Neural progenitor cell (in vitro differentiated cells): Measurements from ENCODE around the gene VSX1. TPM values are rescaled to one million over a fixed set of nuclear protein-coding genes. Genes with fewer than 3 reads are reported as not detected.

Experiments
- DNase-seq: peaks from one replicate; pipeline ENCODE4 v3.0.0-alpha.2; 2016; ENCODE audit warnings: low spot score
- H2AFZ ChIP-seq: fragments of 200-600 bp; sonication (generic); replicated peaks from 2 replicates; pipeline ENCODE4 v1.6.1; 2016; ENCODE audit warnings: antibody characterized with exemption
- H3F3A ChIP-seq: fragments of 200-600 bp; sonication (generic); 2 replicates; pipeline ENCODE4 v1.6.1; 2016; ENCODE audit warnings: antibody characterized with exemption, low read depth
- H3K27ac ChIP-seq: fragments of 200-600 bp; sonication (generic); 2 replicates; pipeline ENCODE4 v1.5.1; 2016; ENCODE audit warnings: mild to moderate bottlenecking
- H3K27me3 ChIP-seq: fragments of 200-600 bp; sonication (generic); 2 replicates; pipeline ENCODE4 v1.6.1; 2016; ENCODE audit warnings: mild to moderate bottlenecking, moderate library complexity
- H3K36me3 ChIP-seq: fragments of 200-600 bp; sonication (generic); 2 replicates; pipeline ENCODE4 v1.5.1; 2016
- H3K4me1 ChIP-seq: fragments of 200-600 bp; sonication (generic); 2 replicates; pipeline ENCODE4 v1.6.1; 2016; ENCODE audit warnings: mixed run types
- H3K4me2 ChIP-seq: fragments of 200-600 bp; sonication (generic); 2 replicates; pipeline ENCODE4 v1.6.1; 2016
- H3K4me3 ChIP-seq: fragments of 200-600 bp; sonication (generic); 2 replicates; pipeline ENCODE4 v1.5.1; 2016
- H3K79me2 ChIP-seq: fragments of 200-600 bp; sonication (generic); 2 replicates; pipeline ENCODE4 v1.6.1; 2016; ENCODE audit warnings: low read depth
- H3K9ac ChIP-seq: fragments of 200-600 bp; sonication (generic); 2 replicates; pipeline ENCODE4 v1.6.1; 2016
- H3K9me3 ChIP-seq: fragments of 200-600 bp; sonication (generic); 2 replicates; pipeline ENCODE4 v1.5.1; 2016; ENCODE audit warnings: low read depth
- H4K20me1 ChIP-seq: fragments of 200-600 bp; sonication (generic); 2 replicates; pipeline ENCODE4 v1.6.1; 2016; ENCODE audit warnings: low read depth
- H3K27ac Mint-ChIP-seq: 3 replicates; pipeline ENCODE4 v1.8.0; 2021; ENCODE audit warnings: mixed read lengths
- H3K27me3 Mint-ChIP-seq: 2 replicates; pipeline ENCODE4 v1.8.0; 2022; ENCODE audit warnings: low read depth, mild to moderate bottlenecking, inconsistent platforms, moderate library complexity, mixed read lengths; ENCODE audit not compliant: insufficient read depth
- H3K36me3 Mint-ChIP-seq: 3 replicates; pipeline ENCODE4 v1.8.0; 2021; ENCODE audit warnings: mixed read lengths
- H3K4me1 Mint-ChIP-seq: 3 replicates; pipeline ENCODE4 v1.8.0; 2021; ENCODE audit warnings: mixed read lengths
- H3K4me3 Mint-ChIP-seq: 3 replicates; pipeline ENCODE4 v1.8.0; 2021; ENCODE audit warnings: mild to moderate bottlenecking, moderate library complexity, mixed read lengths
- H3K9me3 Mint-ChIP-seq: 3 replicates; pipeline ENCODE4 v1.8.0; 2020; ENCODE audit warnings: mixed read lengths
- EZH2 ChIP-seq: fragments of 200-600 bp; sonication (generic); IDR thresholded peaks from 2 replicates; pipeline ENCODE4 v1.6.1; 2017; ENCODE audit warnings: antibody characterized with exemption, mild to moderate bottlenecking, moderate library complexity
- EZH2phosphoT487 ChIP-seq: fragments of 200-600 bp; sonication (generic); IDR thresholded peaks from 2 replicates; pipeline ENCODE4 v1.6.1; 2017; ENCODE audit warnings: antibody characterized with exemption
- total RNA-seq: library from RNA; depleted of rRNA; stranded (reverse); fragments of >200 nt; gene quantifications from 2 replicates; pipeline ENCODE4 v1.2.3, GENCODE V29; 2015; ENCODE audit warnings: low replicate concordance
- TF ChIP-seq, protein P1 (sequence below): fragments of 200-600 bp; sonication (generic); IDR thresholded peaks from 2 replicates; pipeline ENCODE4 v1.5.1; 2017; ENCODE audit warnings: antibody characterized with exemption, mild to moderate bottlenecking

VSX1 gene
- total RNA-seq, 1 donor from 2014 or later, result not detected

DNA sequence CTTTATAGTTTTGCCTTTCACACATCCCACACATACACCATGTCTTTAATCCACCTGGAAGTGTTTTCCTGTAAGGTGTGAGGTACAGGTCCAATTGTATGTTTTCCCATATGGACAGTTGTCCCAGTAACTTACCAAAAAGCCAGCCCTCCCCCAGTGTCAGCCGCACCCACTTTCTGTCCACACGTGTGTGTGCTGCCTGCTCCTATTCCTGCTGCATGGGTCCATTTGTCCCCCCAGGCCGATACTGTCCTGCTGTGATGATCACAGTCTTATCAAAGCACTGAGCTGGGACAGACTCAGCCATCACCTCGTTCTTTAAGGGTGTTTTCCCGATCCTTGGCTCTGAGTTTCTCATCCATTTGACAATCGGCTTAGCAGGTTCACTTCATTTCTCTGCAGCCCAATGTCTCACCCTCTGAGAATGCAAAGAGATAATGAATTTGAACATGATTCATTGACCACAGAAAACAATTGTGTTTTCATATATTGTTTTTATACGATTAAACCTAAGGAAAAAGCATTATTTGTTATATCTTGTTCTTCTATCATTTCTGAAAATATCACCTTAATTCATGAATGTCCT lies 9.6 kb downstream of the VSX1 start:
- Mint-ChIP-seq H3K4me1 (peaks cover 2% of the 10 kb centered on the region), H3K27me3 (peaks cover 18% of the 10 kb centered on the region), H3K9me3 (peaks cover 3% of the 10 kb centered on the region), H3K27ac (no peak overlapping the region), H3K36me3 (no peaks in the 10 kb centered on the region), H3K4me3 (no peak overlapping the region)
- Histone ChIP-seq H3K4me1 (no peaks in the 10 kb centered on the region), H3K4me3 (no peak overlapping the region), H3K4me2 (no peak overlapping the region), H3K27me3 (peaks cover 99% of the 10 kb centered on the region), H3K79me2 (no peaks in the 10 kb centered on the region), H3K9me3 (no peaks in the 10 kb centered on the region), H3K36me3 (no peaks in the 10 kb centered on the region), H3F3A (peaks cover 6% of the 10 kb centered on the region), H3K9ac (no peak overlapping the region), H4K20me1 (peaks cover 5% of the 10 kb centered on the region), H2AFZ (no peak overlapping the region), H3K27ac (no peak overlapping the region)
- no peak for DNase-seq
- TF ChIP-seq, protein P1, sequence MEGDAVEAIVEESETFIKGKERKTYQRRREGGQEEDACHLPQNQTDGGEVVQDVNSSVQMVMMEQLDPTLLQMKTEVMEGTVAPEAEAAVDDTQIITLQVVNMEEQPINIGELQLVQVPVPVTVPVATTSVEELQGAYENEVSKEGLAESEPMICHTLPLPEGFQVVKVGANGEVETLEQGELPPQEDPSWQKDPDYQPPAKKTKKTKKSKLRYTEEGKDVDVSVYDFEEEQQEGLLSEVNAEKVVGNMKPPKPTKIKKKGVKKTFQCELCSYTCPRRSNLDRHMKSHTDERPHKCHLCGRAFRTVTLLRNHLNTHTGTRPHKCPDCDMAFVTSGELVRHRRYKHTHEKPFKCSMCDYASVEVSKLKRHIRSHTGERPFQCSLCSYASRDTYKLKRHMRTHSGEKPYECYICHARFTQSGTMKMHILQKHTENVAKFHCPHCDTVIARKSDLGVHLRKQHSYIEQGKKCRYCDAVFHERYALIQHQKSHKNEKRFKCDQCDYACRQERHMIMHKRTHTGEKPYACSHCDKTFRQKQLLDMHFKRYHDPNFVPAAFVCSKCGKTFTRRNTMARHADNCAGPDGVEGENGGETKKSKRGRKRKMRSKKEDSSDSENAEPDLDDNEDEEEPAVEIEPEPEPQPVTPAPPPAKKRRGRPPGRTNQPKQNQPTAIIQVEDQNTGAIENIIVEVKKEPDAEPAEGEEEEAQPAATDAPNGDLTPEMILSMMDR, result no peak
- TF ChIP-seq EZH2 (no peak), EZH2phosphoT487 (no peak)

DNA sequence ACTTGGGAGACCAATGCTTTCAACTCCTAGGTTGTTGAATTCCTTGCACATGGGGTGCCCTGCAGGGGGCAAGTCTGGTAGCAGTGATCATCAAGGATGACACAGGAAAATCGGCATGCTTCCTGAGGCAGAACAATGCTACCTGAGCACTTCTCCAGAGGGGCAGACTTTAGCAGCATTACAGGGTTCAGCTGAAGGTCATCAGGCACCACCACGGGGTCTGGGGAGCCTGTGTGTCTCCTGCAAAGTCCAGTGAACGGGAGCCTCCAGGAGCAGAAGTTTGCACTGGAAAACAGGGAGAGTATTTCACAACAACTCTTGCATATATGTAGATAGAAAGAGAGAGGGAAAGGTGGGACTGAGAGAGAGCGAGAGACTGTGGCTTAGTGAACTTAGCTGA lies 10.2 kb downstream of the VSX1 start:
- peaks cover 11% of the 10 kb centered on the region for H3F3A ChIP-seq
- no peaks in the 10 kb centered on the region for H3K79me2 ChIP-seq
- Mint-ChIP-seq H3K36me3 (no peaks in the 10 kb centered on the region), H3K9me3 (peaks cover under 1% of the 10 kb centered on the region), H3K27ac (no peak overlapping the region), H3K4me3 (no peak overlapping the region), H3K27me3 (peaks cover 13% of the 10 kb centered on the region), H3K4me1 (peaks cover 2% of the 10 kb centered on the region)
- peaks cover under 1% of the 10 kb centered on the region for H4K20me1 ChIP-seq
- H3K36me3 ChIP-seq, result no peaks in the 10 kb centered on the region
- H2AFZ ChIP-seq, result no peak overlapping the region
- no peaks in the 10 kb centered on the region for H3K9me3 ChIP-seq
- H3K4me3 ChIP-seq, result no peak overlapping the region
- TF ChIP-seq EZH2phosphoT487 (no peak), EZH2 (no peak)
- TF ChIP-seq, protein P1, result no peak
- H3K9ac ChIP-seq, result no peak overlapping the region
- H3K4me1 ChIP-seq, result no peaks in the 10 kb centered on the region
- H3K27me3 ChIP-seq, result peaks cover 99% of the 10 kb centered on the region
- H3K4me2 ChIP-seq, result no peak overlapping the region
- no peak overlapping the region for H3K27ac ChIP-seq
- DNase-seq, result no peak

DNA sequence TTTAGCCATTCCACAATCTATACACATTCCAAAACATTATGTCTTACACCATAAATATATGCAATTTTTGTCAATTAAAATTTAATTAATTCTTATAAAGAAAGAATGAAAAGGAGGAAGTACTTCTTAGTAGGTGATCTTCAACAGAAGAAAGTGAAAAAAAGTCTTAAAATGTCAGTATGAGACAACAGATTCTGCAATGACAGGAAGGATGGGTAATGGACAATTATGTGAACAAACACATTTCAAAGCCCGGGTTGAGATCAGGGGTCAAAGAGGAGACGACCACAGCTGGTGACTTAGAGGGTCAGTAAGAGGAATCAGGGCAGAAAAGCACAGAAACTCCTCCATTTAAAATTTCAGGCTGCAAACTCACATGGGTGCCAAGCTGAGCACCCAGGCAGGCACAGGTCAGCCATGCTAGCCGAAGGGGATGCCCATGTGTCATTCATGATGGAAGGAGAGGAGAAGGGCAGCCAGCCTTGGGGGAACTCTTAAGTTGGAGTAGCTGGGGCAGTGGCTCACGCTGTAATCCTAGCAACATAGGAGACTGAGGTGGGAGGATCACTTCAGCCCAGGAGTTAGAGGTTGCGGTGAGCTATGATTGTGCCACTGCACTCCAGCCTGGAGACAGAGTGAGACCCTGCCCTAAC lies 11.0 kb downstream of the VSX1 start:
- Histone ChIP-seq H3K4me2 (no peak overlapping the region), H3K27ac (no peak overlapping the region), H3K9ac (no peak overlapping the region), H3K79me2 (no peaks in the 10 kb centered on the region), H2AFZ (no peak overlapping the region), H3K27me3 (peaks cover 99% of the 10 kb centered on the region), H4K20me1 (peaks cover 8% of the 10 kb centered on the region), H3F3A (peaks cover 18% of the 10 kb centered on the region), H3K4me1 (no peaks in the 10 kb centered on the region), H3K9me3 (no peaks in the 10 kb centered on the region), H3K4me3 (no peak overlapping the region), H3K36me3 (no peaks in the 10 kb centered on the region)
- Mint-ChIP-seq H3K9me3 (no peaks in the 10 kb centered on the region), H3K4me3 (no peak overlapping the region), H3K27me3 (peaks cover 13% of the 10 kb centered on the region), H3K27ac (no peak overlapping the region), H3K4me1 (peaks cover 7% of the 10 kb centered on the region), H3K36me3 (no peaks in the 10 kb centered on the region)
- no peak for DNase-seq
- TF ChIP-seq EZH2phosphoT487 (no peak), EZH2 (no peak)
- TF ChIP-seq, protein P1, result no peak
